Hypothalamus (tissue), 51 donors: ENCODE results near the gene ANHX.

Experiments used
- DNase-seq, 51 donors: peaks; one replicate each; lab custom pipeline; 2025; lab: John Stamatoyannopoulos, UW

The ANHX gene

GRCh38 chr12:133203344-133204263 lies 32.1 kb downstream of the ANHX start:
- DNase-seq = no peak

DNA sequence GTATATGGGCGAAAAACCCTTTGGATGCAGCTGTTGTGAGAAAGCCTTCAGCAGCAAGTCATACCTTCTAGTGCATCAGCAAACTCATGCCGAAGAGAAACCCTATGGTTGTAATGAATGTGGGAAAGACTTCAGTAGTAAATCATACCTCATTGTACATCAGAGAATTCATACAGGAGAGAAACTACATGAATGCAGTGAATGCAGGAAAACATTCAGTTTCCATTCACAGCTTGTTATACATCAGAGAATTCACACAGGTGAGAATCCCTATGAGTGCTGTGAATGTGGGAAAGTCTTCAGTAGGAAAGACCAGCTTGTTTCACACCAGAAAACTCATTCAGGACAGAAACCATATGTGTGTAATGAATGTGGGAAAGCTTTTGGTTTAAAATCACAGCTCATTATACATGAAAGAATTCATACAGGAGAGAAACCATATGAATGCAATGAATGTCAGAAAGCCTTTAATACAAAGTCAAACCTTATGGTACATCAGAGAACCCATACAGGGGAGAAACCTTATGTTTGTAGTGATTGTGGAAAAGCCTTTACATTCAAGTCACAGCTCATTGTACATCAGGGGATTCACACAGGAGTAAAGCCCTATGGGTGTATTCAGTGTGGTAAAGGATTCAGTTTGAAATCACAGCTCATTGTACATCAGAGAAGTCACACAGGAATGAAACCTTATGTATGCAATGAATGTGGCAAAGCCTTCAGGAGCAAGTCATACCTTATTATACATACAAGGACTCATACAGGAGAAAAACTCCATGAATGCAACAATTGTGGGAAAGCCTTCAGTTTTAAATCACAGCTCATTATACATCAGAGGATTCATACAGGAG lies 33.0 kb downstream of the ANHX start:
- no peak for DNase-seq

- DNase-seq = no peak
Measured at GRCh38 chr12:133201888-133202287, 33.8 kb downstream of the ANHX start.

GRCh38 chr12:133192847-133193246 lies 42.8 kb downstream of the ANHX start:
- no peak for DNase-seq

DNA sequence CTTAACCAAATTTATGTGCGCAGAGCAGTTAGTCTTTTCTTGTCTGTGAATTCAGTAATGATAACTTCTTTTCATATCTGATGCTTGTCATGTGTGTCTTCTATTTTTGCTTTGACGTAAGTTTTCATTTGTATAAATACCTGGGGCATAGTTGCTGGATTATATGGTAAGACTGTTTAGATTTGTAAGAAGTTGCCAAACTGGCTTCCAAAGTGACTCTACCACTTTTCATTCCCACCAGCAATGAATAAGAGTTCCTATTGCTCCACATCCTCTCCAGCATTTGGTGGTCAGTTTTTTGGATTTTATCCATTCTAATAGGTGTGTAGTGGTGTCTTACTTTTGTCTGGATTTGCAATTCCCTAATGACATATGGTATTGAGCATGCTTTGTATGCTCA lies 45.5 kb downstream of the ANHX start:
- no peak for DNase-seq

GRCh38 chr12:133181238-133181959 lies 54.3 kb downstream of the ANHX start, which contains the start of gene ZNF268:
ZNF268 (plus strand) TSS chr12:133181495; CDS start chr12:133181998, 503 bp downstream.
- DNase-seq = peak; percentile 44 to 89 (median 79)

GRCh38 chr12:133180669-133181068 lies 55.0 kb downstream of the ANHX start:
- DNase-seq = no peak

DNA sequence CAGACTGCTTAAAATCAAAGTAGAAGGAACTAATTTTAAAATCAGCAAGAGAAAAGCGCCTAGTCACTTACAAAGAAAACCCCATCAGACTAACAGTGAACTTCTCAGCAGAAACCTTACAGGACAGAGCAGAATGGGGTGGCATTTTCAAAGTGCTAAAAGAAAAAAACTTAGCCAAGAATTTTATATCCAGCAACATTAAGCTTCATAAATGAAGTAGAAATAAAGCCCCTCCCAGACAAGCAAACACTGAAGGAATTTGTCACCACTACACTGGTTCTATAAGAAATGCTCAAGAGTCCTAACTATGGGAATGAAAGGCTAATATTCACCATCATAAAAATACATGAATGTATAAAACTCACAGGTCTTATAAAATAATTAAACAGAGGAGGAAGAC lies 60.8 kb downstream of the ANHX start:
- no peak for DNase-seq

GRCh38 chr12:133172491-133172890 lies 63.2 kb downstream of the ANHX start:
- no peak for DNase-seq
